H1 (cell line): ENCODE data around the gene EPHA4. TPM values are rescaled to one million over a fixed set of nuclear protein-coding genes. Genes with fewer than 3 reads are reported as not detected.

Experiments
- CHD7 ChIP-seq: fragments of 300-600 bp; sonication (generic); IDR thresholded peaks from 2 replicates; pipeline ENCODE4 v1.7.1; 2012; ENCODE audit warnings: low read length, moderate library complexity, mild to moderate bottlenecking, inconsistent platforms; ENCODE audit not compliant: insufficient replicate concordance
- JUND ChIP-seq: IDR thresholded peaks from 2 replicates; pipeline ENCODE4 v1.6.1; 2011; ENCODE audit warnings: mild to moderate bottlenecking, improper control_type of control experiment, low read length
- KDM5A ChIP-seq: fragments of 200-600 bp; IDR thresholded peaks from 2 replicates; pipeline ENCODE4 v1.7.1; 2012; ENCODE audit warnings: mild to moderate bottlenecking, low read length, inconsistent platforms, mixed read lengths
- MAX ChIP-seq: IDR thresholded peaks from 2 replicates; pipeline ENCODE4 v1.6.1; 2012; ENCODE audit warnings: inconsistent platforms
- PHF8 ChIP-seq: fragments of 200-600 bp; sonication (generic); conservative IDR thresholded peaks from 2 replicates; pipeline ENCODE4 v1.7.1; 2012; ENCODE audit warnings: low read depth, mild to moderate bottlenecking, inconsistent platforms, low read length, moderate library complexity
- SUZ12 ChIP-seq: fragments of 200-600 bp; sonication (generic); IDR thresholded peaks from 2 replicates; pipeline ENCODE4 v1.6.1; 2012; ENCODE audit warnings: mild to moderate bottlenecking, inconsistent platforms, low read length, moderate library complexity, mixed read lengths
- USF2 ChIP-seq: IDR thresholded peaks from 2 replicates; pipeline ENCODE4 v1.6.1; 2011; ENCODE audit warnings: low read length, improper control_type of control experiment
- polyA plus RNA-seq, 7 experiments: library from polyadenylated mRNA; depleted of rRNA in 3 of 7; stranded (reverse) in 5 of 7; unstranded in 2 of 7; fragments of >200 nt in 5 of 7; fragments of 200-250 nt in 2 of 7; gene quantifications; 1 replicate in 5 of 7; 2 replicates in 1 of 7; 4 replicates in 1 of 7; pipeline versions ENCODE4 v1.2.1 to v1.2.3, GENCODE V29; 2011 to 2013; ENCODE audit warnings: missing spikeins in 2 of 7, mixed read lengths in 2 of 7
- total RNA-seq: library from RNA; stranded (reverse); fragmentation: NEBNext Ultra II Directional; extraction: Animal tissue kit (Norgen Biotek cat#: 25700); gene quantifications from 2 replicates; pipeline ENCODE4 v1.2.1, GENCODE V29; 2021

EPHA4 gene
- total and polyA plus RNA-seq, 2 of the 8 experiments (the other 6 are each of a cell fraction or from before 2014, with no cell fraction given), result 4.3 to 5.7 TPM

GRCh38 chr2:221500501-221501209 is 71.4 kb downstream of the EPHA4 start (continued):
- TF ChIP-seq CHD7 (no peak), PHF8 (no peak), KDM5A (no peak), USF2 (no peak), SUZ12 (no peak), MAX (no peak), JUND (no peak)
